Transverse colon (tissue), 4 donors: ENCODE measurements around the gene PTPN2. TPM values are rescaled to one million over a fixed set of nuclear protein-coding genes. Genes with fewer than 3 reads are reported as not detected.

ENCODE experiments used
- DNase-seq: peaks from one replicate; pipeline ENCODE4 v3.0.0-alpha.2; 2019
- H3K27ac ChIP-seq, 4 donors: fragments of 200-600 bp; sonication (generic); 2 replicates each; pipeline ENCODE4 v1.5.1; 2016 to 2018; ENCODE audit warnings: inconsistent platforms in 4 of 4
- H3K27me3 ChIP-seq: fragments of 200-600 bp; sonication (generic); 2 replicates; pipeline ENCODE4 v1.5.1; 2017; ENCODE audit warnings: inconsistent platforms
- H3K36me3 ChIP-seq, 4 donors: fragments of 200-600 bp; sonication (generic); 2 replicates each; pipeline ENCODE4 v1.5.1; 2017 to 2019; ENCODE audit warnings: inconsistent platforms in 4 of 4
- H3K4me1 ChIP-seq, 4 donors: fragments of 200-600 bp; sonication (generic); 2 replicates each; pipeline ENCODE4 v1.5.1; 2017 to 2020; ENCODE audit warnings: inconsistent platforms in 4 of 4
- H3K4me3 ChIP-seq, 4 donors: fragments of 200-600 bp; sonication (generic); 1 replicate in 1 of 4; 2 replicates in 3 of 4; pipeline versions ENCODE4 v1.5.1 to v1.6.1; 2017 to 2019; ENCODE audit warnings: inconsistent platforms in 4 of 4
- H3K9me3 ChIP-seq, 2 donors: fragments of 200-600 bp; sonication (generic); 2 replicates each; pipeline ENCODE4 v1.5.1; 2017 to 2019; ENCODE audit warnings: inconsistent platforms in 2 of 2
- EP300 ChIP-seq: sonication (generic); formaldehyde crosslinking; IDR thresholded peaks from one replicate; pipeline ENCODE4 v1.6.1; 2017; ENCODE audit warnings: antibody characterized with exemption, low read depth
- POLR2A ChIP-seq: fragments of 450-650 bp; IDR thresholded peaks from one replicate; pipeline ENCODE4 v1.6.1; 2016; ENCODE audit warnings: antibody characterized with exemption, mild to moderate bottlenecking, moderate library complexity
- POLR2AphosphoS5 ChIP-seq, 3 donors: sonication (generic); formaldehyde crosslinking; IDR thresholded peaks; one replicate each; pipeline ENCODE4 v1.6.1; 2016; ENCODE audit warnings: antibody characterized with exemption in 3 of 3
- WGBS, 2 donors: methylation state at CpG; one replicate each; pipeline ENCODE4 v1.1.5; 2018; ENCODE audit warnings: low coverage in 1 of 2; 5-methylcytosine and 5-hydroxymethylcytosine counted together
- in situ Hi-C, 4 donors: fragments of 200-750 bp; cut with MboI; loops; one replicate each; pipeline versions ENCODE4 v1.15.0 to v1.15.1; 2017; ENCODE audit warnings: low sequenced_read_pairs in 3 of 4, low pct_ligation_motif_present in 1 of 4, low pct_unique_long_range_greater_than_20kb in 1 of 4
- intact Hi-C: fragments of 100-400 bp; cut with DNase I; formaldehyde crosslinking; loops from one replicate; pipeline ENCODE4 v1.15.1; 2023; ENCODE audit warnings: low total_unique reads
- total RNA-seq, 4 donors: library from RNA; depleted of rRNA; stranded (reverse); fragments of >200 nt; gene quantifications; one replicate each; pipeline ENCODE4 v1.1.0, GENCODE V29; 2016
- TF ChIP-seq, protein P1 (sequence below), 5 experiments: fragments of 200-600 bp in 3 of 5; fragments of 450-650 bp in 2 of 5; sonication (generic) in 3 of 5; IDR thresholded peaks; 1 replicate in 2 of 5; 2 replicates in 3 of 5; pipeline ENCODE4 v1.5.1; 2016 to 2017; ENCODE audit warnings: antibody characterized with exemption in 5 of 5, inconsistent platforms in 3 of 5, mild to moderate bottlenecking in 2 of 5, moderate library complexity in 1 of 5

Gene PTPN2
- total RNA-seq, 4 donors from 2014 or later: 10.5 to 65.7 (median 46.1) TPM

DNA sequence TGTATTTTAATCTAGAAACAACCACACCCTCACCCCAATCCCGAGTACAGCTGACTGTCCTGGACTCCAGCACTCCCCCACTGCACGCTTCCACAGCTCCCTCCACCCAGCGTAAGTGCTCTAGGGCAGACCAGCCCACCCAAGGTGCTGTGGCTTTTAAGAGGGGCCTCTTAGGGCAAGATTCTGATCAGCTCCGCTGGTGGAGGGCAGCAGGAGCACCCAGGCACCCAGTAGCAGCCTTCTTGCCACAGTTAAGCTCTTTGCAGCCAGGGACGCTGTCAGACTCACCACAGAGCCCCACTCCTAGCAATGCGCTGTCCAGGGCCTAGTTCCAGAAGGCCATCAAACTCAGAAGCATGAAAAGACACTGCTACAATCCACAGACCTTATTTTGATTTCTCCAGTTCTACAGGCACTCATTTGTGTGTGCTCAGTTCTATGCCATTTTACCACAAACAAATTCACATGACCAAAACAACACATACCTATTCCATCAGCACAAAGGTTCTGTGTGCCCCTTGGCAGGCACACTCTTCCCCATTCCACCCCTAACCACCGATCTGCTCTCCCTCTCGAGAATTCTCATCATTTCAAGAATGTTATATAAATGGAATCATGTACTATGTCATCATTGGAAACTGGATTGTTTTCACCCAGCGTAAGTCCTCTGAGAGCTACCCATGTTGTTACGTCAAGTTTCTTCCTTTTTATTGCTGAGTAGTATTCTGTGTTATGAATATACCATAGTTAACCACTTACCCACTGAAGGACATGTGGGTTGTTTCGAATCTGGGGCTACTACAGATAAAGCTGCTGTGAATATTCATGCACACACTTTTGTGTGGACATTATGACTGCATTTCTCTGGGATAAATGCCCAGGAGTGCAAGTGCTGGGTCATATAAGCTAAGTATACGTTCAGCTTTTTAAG is 40.4 kb downstream of the PTPN2 start:
- Histone ChIP-seq H3K27ac (no peak overlapping the region), H3K9me3 (no peaks in the 10 kb centered on the region), H3K4me1 (peaks cover 0 to 22% (median 4%) of the 10 kb centered on the region in 4 donors), H3K36me3 (no peaks in the 10 kb centered on the region), H3K4me3 (no peak overlapping the region), H3K27me3 (no peaks in the 10 kb centered on the region)
- TF ChIP-seq, protein P1, sequence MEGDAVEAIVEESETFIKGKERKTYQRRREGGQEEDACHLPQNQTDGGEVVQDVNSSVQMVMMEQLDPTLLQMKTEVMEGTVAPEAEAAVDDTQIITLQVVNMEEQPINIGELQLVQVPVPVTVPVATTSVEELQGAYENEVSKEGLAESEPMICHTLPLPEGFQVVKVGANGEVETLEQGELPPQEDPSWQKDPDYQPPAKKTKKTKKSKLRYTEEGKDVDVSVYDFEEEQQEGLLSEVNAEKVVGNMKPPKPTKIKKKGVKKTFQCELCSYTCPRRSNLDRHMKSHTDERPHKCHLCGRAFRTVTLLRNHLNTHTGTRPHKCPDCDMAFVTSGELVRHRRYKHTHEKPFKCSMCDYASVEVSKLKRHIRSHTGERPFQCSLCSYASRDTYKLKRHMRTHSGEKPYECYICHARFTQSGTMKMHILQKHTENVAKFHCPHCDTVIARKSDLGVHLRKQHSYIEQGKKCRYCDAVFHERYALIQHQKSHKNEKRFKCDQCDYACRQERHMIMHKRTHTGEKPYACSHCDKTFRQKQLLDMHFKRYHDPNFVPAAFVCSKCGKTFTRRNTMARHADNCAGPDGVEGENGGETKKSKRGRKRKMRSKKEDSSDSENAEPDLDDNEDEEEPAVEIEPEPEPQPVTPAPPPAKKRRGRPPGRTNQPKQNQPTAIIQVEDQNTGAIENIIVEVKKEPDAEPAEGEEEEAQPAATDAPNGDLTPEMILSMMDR (IDR thresholded peaks at IDR 0.05): no peak
- TF ChIP-seq POLR2A (no peak), EP300 (no peak), POLR2AphosphoS5 (IDR thresholded peaks at IDR 0.05) (no peak)
- WGBS, 2 donors: 79 to 82% methylated on average over 7 to 10 of the region's 12 CpGs
- DNase-seq: no peak
- in situ Hi-C loops (no loop called here), intact Hi-C loops (no loop called here)

DNA sequence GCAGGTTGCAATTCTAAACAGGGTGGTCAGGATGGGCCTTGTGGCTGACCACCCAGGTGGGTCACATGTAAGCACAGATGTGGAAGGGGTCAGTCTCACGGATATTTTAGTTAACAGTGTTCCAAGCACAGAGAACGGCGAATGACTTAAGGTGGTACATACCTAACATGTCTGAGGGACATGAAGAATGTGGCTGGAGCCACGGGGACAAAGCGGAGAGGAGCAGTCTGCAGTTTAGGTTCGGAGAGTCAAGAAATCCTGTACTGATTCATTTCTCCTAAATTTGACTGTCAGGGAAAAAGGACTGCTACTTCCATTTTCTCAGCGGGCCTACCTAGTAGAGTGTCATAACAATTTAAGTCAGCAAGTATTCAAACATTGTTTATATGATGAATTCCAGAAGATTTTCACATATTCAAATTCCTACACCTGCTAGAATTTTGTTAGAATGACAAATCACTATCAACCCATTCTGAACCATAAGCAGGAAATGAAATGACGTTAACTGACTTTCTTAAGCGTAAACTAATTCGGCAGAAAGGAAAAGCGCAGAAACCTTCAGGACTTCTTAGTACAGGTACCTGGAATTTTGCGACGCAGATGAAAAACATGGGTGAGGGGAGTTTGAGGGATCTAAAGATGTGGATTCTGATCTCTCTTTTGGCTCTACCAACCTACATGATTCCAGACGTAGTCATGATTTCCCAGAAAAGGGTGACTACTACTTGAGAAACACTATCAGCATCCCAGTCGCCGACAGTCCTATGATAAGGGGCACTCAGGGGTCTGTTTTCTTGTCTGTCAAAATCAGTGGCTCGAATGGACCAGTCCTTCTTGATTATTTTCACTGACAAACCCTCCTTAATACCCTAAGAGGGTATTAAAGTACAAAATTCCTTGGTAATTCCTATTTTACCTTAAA is 41.3 kb downstream of the PTPN2 start:
- intact Hi-C loops (no loop called here), in situ Hi-C loops (no loop called here)
- DNase-seq: no peak
- H3K27me3 ChIP-seq: no peaks in the 10 kb centered on the region
- no peak overlapping the region for H3K27ac ChIP-seq
- H3K4me1 ChIP-seq: peaks cover 4 to 31% (median 11%) of the 10 kb centered on the region in 4 donors
- H3K36me3 ChIP-seq: no peaks in the 10 kb centered on the region
- H3K9me3 ChIP-seq: no peaks in the 10 kb centered on the region
- no peak overlapping the region for H3K4me3 ChIP-seq
- WGBS, 2 donors: 88 to 93% methylated on average over 14 to 17 of the region's 17 CpGs
- no peak for TF ChIP-seq POLR2AphosphoS5 (IDR thresholded peaks at IDR 0.05)
- TF ChIP-seq, protein P1 (IDR thresholded peaks at IDR 0.05): no peak
- TF ChIP-seq EP300: no peak
- no peak for TF ChIP-seq POLR2A

DNA sequence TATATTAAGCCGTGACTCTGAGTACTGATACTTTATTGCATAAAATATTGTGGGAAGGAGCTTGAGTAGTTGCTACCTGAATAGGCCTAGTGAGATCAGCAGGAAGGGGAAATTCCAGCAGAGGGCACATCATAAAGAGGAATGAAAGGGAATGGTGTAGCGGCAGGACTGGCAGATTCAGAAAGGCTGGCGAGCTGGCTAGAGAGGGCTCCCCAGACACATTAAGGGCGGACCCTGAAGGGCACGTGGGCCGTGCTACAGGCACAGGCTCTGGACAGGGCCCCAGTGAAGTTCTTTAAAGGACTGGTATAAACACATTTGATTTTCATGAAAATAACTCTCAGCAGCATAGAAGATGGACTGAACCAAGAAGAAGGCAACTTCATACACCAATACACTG is 43.0 kb downstream of the PTPN2 start:
- peak overlapping the region in 2 of 4 donors; percentile 79 to 80 for H3K27ac ChIP-seq
- peaks cover 0 to 2% (median 0%) of the 10 kb centered on the region in 4 donors for H3K36me3 ChIP-seq
- intact Hi-C loops: no loop called here
- WGBS, 2 donors: 95 to 97% methylated on average over 6 of the region's 6 CpGs
- no peak for DNase-seq
- in situ Hi-C loops: no loop called here
- no peak for TF ChIP-seq EP300
- TF ChIP-seq, protein P1 (IDR thresholded peaks at IDR 0.05): no peak
- no peak for TF ChIP-seq POLR2AphosphoS5 (IDR thresholded peaks at IDR 0.05)
- no peak for TF ChIP-seq POLR2A
- H3K4me1 ChIP-seq: peaks cover 4 to 41% (median 15%) of the 10 kb centered on the region in 4 donors
- H3K4me3 ChIP-seq: no peak overlapping the region
- H3K9me3 ChIP-seq: no peaks in the 10 kb centered on the region
- no peaks in the 10 kb centered on the region for H3K27me3 ChIP-seq

DNA sequence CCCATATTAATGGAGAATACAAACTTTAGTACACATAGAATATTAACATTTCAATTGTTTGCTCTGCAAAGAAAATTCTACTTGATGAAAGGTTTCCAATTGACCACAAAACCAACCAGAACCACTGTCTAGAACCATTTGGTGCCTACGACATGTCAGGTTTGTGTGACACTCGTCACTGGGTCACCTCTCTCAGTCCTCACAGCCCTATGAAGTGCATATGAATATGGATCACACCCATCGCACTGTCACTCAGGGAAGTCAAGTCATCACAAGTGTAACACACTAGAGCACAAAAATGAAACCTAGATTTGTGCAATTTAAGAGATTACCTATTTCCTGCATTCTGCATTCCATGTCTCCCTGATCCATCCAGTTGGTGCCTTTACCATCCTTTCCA is 43.7 kb downstream of the PTPN2 start:
- Histone ChIP-seq H3K36me3 (peaks cover 0 to 8% (median 2%) of the 10 kb centered on the region in 4 donors), H3K9me3 (no peaks in the 10 kb centered on the region), H3K4me1 (peaks cover 4 to 41% (median 15%) of the 10 kb centered on the region in 4 donors), H3K27me3 (no peaks in the 10 kb centered on the region), H3K27ac (peak overlapping the region; percentile 76 to 83 (median 80)), H3K4me3 (no peak overlapping the region)
- no peak for DNase-seq
- intact Hi-C loops (no loop called here), in situ Hi-C loops (no loop called here)
- TF ChIP-seq, protein P1 (IDR thresholded peaks at IDR 0.05): no peak
- TF ChIP-seq POLR2A (no peak), POLR2AphosphoS5 (IDR thresholded peaks at IDR 0.05) (no peak), EP300 (no peak)
- 97% methylated on average over 3 of the region's 3 CpGs; no CpG with 5 or more reads in 1 of the 2 donors for WGBS, 2 donors
